ENCODE data around the gene SESN1.
A peak's percentile ranks its signal among the peaks of the same experiment; 100 is the strongest.

Gene SESN1

GRCh38 chr6:109104512-109104911 is 9.9 kb upstream of the SESN1 start:
- no peak for DNase-seq (ENCODE audit: low read depth)
- TF ChIP-seq CTCF (IDR thresholded peaks at IDR 0.05; ENCODE audit: low read length, missing control alignments): no peak

GRCh38 chr6:109103942-109104341 is 9.3 kb upstream of the SESN1 start:
- DNase-seq (ENCODE audit: low read depth): no peak
- H3K4me3 ChIP-seq (replicated peaks; ENCODE audit: low read depth, low read length): no peak overlapping the region
- TF ChIP-seq CTCF (IDR thresholded peaks at IDR 0.05; ENCODE audit: low read length, missing control alignments): no peak

More at GRCh38 chr6:109104512-109104911, 9.9 kb upstream of the SESN1 start:
- no peak overlapping the region for H3K4me3 ChIP-seq (replicated peaks; ENCODE audit: low read depth, low read length)

GRCh38 chr6:109102762-109103161 is 8.1 kb upstream of the SESN1 start:
- TF ChIP-seq CTCF (IDR thresholded peaks at IDR 0.05; ENCODE audit: low read length, missing control alignments): no peak
- no peak for DNase-seq (ENCODE audit: low read depth)
- H3K4me3 ChIP-seq (replicated peaks; ENCODE audit: low read depth, low read length): no peak overlapping the region

DNA sequence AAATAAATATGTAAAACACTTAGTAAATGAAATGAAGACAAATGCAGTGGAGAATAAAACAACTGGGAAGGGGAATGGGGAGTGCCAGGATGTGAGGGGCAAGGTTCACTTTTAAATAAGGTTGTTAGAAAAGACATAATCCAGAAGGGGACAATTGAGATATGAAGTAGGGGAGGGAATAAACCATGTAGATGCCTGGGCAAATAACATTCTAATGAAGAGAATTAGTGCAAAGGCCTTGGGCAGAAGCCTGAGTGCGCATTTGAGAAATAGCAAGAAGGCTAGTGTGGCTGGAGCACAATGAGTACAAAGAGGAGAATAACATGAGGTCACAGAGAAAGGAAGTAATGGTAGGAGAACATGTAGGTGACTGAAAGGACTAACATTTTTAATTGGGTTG is 3.0 kb upstream of the SESN1 start:
- TF ChIP-seq CTCF (IDR thresholded peaks at IDR 0.05; ENCODE audit: low read length, missing control alignments): no peak
- no peak for DNase-seq (ENCODE audit: low read depth)
- H3K4me3 ChIP-seq (replicated peaks; ENCODE audit: low read depth, low read length): no peak overlapping the region

GRCh38 chr6:109096208-109096607 is 1.6 kb upstream of the SESN1 start:
- no peak for DNase-seq (ENCODE audit: low read depth)
- H3K4me3 ChIP-seq (replicated peaks; ENCODE audit: low read depth, low read length): peak overlapping the region; percentile 71
- TF ChIP-seq CTCF (IDR thresholded peaks at IDR 0.05; ENCODE audit: low read length, missing control alignments): no peak

DNA sequence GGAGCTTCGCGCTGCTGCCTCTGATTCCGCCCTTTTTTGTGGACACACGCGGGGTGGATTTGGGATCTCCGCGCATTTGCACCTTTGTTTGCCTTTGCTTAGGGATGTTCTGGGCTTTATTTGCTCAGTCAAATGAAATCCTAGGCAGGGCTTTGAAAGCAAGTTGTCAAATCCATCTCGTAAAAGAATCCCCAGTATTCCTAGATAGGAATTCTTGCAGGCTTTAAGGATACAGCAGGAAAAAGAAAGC is 1.1 kb upstream of the SESN1 start:
- no peak for TF ChIP-seq CTCF (IDR thresholded peaks at IDR 0.05; ENCODE audit: low read length, missing control alignments)
- no peak for DNase-seq (ENCODE audit: low read depth)
- peak overlapping the region; percentile 71 for H3K4me3 ChIP-seq (replicated peaks; ENCODE audit: low read depth, low read length)

GRCh38 chr6:109095036-109095834 is 589 bp upstream of the SESN1 start, which contains the start of gene CEP57L1:
Gene CEP57L1 (plus strand): TSS chr6:109095507. CDS start chr6:109145222, 49,715 bp downstream.
- TF ChIP-seq CTCF (IDR thresholded peaks at IDR 0.05; ENCODE audit: low read length, missing control alignments): peak; percentile 9
- peak within 1 kb of the TSS; percentile 71 for H3K4me3 ChIP-seq (replicated peaks; ENCODE audit: low read depth, low read length)
- DNase-seq (ENCODE audit: low read depth): peak; percentile 98
